Endothelial cell of umbilical vein (primary cell): ENCODE results near the gene PURB. TPM values are rescaled to one million over a fixed set of nuclear protein-coding genes. Genes with fewer than 3 reads are reported as not detected.

ENCODE experiments used
- BruUV-seq: library from RNA; stranded (reverse); fragments of 400-500 nt; replicated peaks from 2 replicates; lab custom pipeline; 2021; lab: Mats Ljungman, UMichigan
- CTCF ChIA-PET: fragments of 300-600, 350-600 bp; sonication (Branson Sonifier 250); formaldehyde crosslinking; loops from one replicate; lab custom pipeline; 2021; ENCODE audit warnings: antibody characterized with exemption, inconsistent platforms; lab: Charles Lee
- POLR2A ChIA-PET: fragments of 300-600, 350-600 bp; sonication (Branson Sonifier 250); formaldehyde crosslinking; loops from one replicate; lab custom pipeline; 2021; ENCODE audit warnings: antibody characterized with exemption, inconsistent platforms; lab: Charles Lee
- DNase-seq: peaks from one replicate; pipeline ENCODE4 v3.0.0-alpha.2; 2011; ENCODE audit warnings: low read depth, low spot score
- FAIRE-seq: peaks from 2 replicates; lab custom pipeline; 2011; peaks lifted over from hg19 to GRCh38; lab: Jason Lieb, UNC
- H2AFZ ChIP-seq: 2 replicates; pipeline ENCODE4 v1.6.0; 2012; ENCODE audit warnings: low read depth, low read length, control low read depth, inconsistent platforms
- H3K27ac ChIP-seq: 2 replicates; pipeline ENCODE4 v1.5.1; 2011; ENCODE audit warnings: low read depth, mild to moderate bottlenecking, control low read depth, low read length, moderate library complexity; ENCODE audit not compliant: insufficient read depth
- H3K27me3 ChIP-seq, 2 experiments: 2 replicates each; pipeline versions ENCODE4 v1.6.0 to v1.6.1; 2011; ENCODE audit warnings: low read length in 2 of 2, mixed read lengths in 1 of 2; ENCODE audit not compliant: control insufficient read depth in 2 of 2, insufficient read depth in 2 of 2
- H3K36me3 ChIP-seq, 2 experiments: 2 replicates in 1 of 2; 3 replicates in 1 of 2; pipeline ENCODE4 v1.5.1; 2011; ENCODE audit warnings: low read length in 2 of 2, mild to moderate bottlenecking in 1 of 2, moderate library complexity in 1 of 2; ENCODE audit not compliant: control insufficient read depth in 2 of 2, insufficient read depth in 2 of 2; ENCODE audit errors: extremely low read depth in 1 of 2
- H3K4me1 ChIP-seq: 3 replicates; pipeline ENCODE4 v1.5.1; 2011; ENCODE audit warnings: mild to moderate bottlenecking, low read length; ENCODE audit not compliant: control insufficient read depth, insufficient read depth; ENCODE audit errors: extremely low read depth
- H3K4me2 ChIP-seq: 2 replicates; pipeline ENCODE4 v1.6.1; 2011; ENCODE audit warnings: low read length, control low read depth, mixed read lengths; ENCODE audit not compliant: insufficient read depth
- H3K4me3 ChIP-seq, 3 experiments: fragments of 200-600 bp in 1 of 3; sonication (generic), shearing (Covaris generic) in 1 of 3; replicated peaks in 1 of 3; 2 replicates each; pipeline ENCODE4 v1.5.1; 2011 to 2016; ENCODE audit warnings: control low read depth in 3 of 3, low read length in 3 of 3, mild to moderate bottlenecking in 2 of 3, inconsistent platforms in 1 of 3, low read depth in 1 of 3, moderate library complexity in 1 of 3; ENCODE audit not compliant: insufficient read depth in 1 of 3
- H3K79me2 ChIP-seq: 2 replicates; pipeline ENCODE4 v1.6.0; 2012; ENCODE audit warnings: low read length, inconsistent platforms; ENCODE audit not compliant: control insufficient read depth, insufficient read depth
- H3K9ac ChIP-seq: replicated peaks from 2 replicates; pipeline ENCODE3; 2011; ENCODE audit warnings: low read length, control low read depth; ENCODE audit not compliant: insufficient read depth; ENCODE audit errors: extremely low read depth
- H3K9me1 ChIP-seq: replicated peaks from 3 replicates; pipeline ENCODE4 v1.6.0; 2011; ENCODE audit warnings: mild to moderate bottlenecking, low read length; ENCODE audit not compliant: control insufficient read depth, insufficient read depth; ENCODE audit errors: extremely low read depth
- H3K9me3 ChIP-seq: replicated peaks from 2 replicates; pipeline ENCODE4 v1.5.1; 2012; ENCODE audit warnings: low read length, inconsistent platforms; ENCODE audit not compliant: control insufficient read depth, insufficient read depth
- H4K20me1 ChIP-seq: replicated peaks from 2 replicates; pipeline ENCODE3; 2011; ENCODE audit warnings: mild to moderate bottlenecking, low read length; ENCODE audit not compliant: control insufficient read depth, insufficient read depth; ENCODE audit errors: extremely low read depth
- GATA2 ChIP-seq: IDR thresholded peaks from 2 replicates; pipeline ENCODE4 v1.7.0; 2011; ENCODE audit warnings: low read depth, mild to moderate bottlenecking, moderate library complexity, mixed read lengths, low read length; ENCODE audit not compliant: insufficient read length, insufficient read depth
- MYC ChIP-seq: IDR thresholded peaks from one replicate; pipeline ENCODE4 v1.6.1; 2011; ENCODE audit warnings: mild to moderate bottlenecking, low read depth, low read length
- POLR2A ChIP-seq: IDR thresholded peaks from 2 replicates; pipeline ENCODE4 v1.6.1; 2012; ENCODE audit warnings: low read depth, mild to moderate bottlenecking, control low read depth, low read length
- dilution Hi-C: fragments of 300-500 bp; cut with MboI; formaldehyde crosslinking; loops from one replicate; pipeline ENCODE4 v1.15.0; 2019; ENCODE audit warnings: low sequenced_read_pairs; ENCODE audit not compliant: extremely low pct_ligation_motif_present
- intact Hi-C: fragments of 100-400 bp; cut with micrococcal nuclease; formaldehyde crosslinking; loops from one replicate; pipeline ENCODE4 v1.10.0; 2022
- polyA plus RNA-seq, 4 experiments: library from polyadenylated mRNA; depleted of rRNA in 3 of 4; stranded (reverse) in 3 of 4; unstranded in 1 of 4; fragments of >200 nt; gene quantifications; 2 replicates each; pipeline versions ENCODE4 v1.2.1 to v1.2.3, GENCODE V29; 2011 to 2012; ENCODE audit warnings: missing spikeins in 1 of 4
- total RNA-seq: library from RNA; stranded (reverse); gene quantifications from 2 replicates; pipeline ENCODE4 v1.2.3, GENCODE V29; 2021
- TF ChIP-seq, protein P1 (sequence below): IDR thresholded peaks from 2 replicates; pipeline ENCODE4 v1.6.1; 2011; ENCODE audit not compliant: insufficient read depth, insufficient read length
- TF ChIP-seq, protein P2 (sequence below), 2 donors: IDR thresholded peaks; 1 replicate in 1 of 2; 2 replicates in 1 of 2; pipeline ENCODE4 v1.5.1; 2011; ENCODE audit warnings: low read length in 2 of 2, mild to moderate bottlenecking in 2 of 2, moderate library complexity in 2 of 2, control low read depth in 1 of 2, inconsistent platforms in 1 of 2, low read depth in 1 of 2; ENCODE audit not compliant: insufficient read depth in 1 of 2; ENCODE audit errors: extremely low read depth in 1 of 2

Gene PURB
- total and polyA plus RNA-seq, 2 donors (not counting 3 experiments of a cell fraction or from before 2014, with no cell fraction given): 2.7 to 25.5 TPM

DNA sequence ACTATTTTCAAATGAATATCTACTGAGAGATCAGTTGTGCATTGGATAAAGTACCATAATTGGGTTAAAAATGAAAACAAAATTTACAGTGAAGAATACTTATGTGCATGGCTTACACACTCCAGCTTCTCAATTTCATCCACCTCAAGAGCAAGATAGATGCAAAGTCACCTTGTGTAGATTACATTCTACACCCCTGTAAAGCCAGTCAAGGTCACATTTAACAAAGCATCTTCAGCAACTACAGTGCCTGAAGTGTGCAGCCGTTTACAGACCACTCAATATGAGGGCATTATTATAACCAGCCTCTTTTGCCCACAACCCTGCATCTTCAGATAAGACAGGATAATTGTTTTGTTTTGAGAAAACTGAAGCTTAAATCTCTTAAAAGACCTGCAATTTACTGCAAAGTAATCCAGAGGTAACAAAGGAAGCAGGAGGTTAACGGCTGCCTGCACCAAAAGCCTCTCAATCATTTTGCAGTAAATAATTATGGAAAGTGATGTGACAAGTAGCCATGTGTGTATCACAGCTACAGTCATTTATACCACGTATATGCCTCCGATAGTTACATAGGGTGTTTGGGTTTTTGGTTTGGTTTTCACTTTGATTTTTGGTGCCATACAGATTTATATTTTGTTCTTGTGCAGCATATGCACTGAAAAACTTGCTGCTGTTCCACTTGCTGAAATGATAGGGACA, 4.9 kb downstream of the PURB start:
- Histone ChIP-seq H3K27ac (peak overlapping the region; percentile 42), H3K4me1 (peaks cover 44% of the 10 kb centered on the region), H2AFZ (no peak overlapping the region), H3K4me3 (peak overlapping the region; percentile 4 to 78 (median 8)), H3K79me2 (peaks cover 66% of the 10 kb centered on the region), H3K9ac (peak overlapping the region; percentile 58), H3K9me3 (no peaks in the 10 kb centered on the region), H4K20me1 (peaks cover 13% of the 10 kb centered on the region), H3K4me2 (peak overlapping the region; percentile 89), H3K9me1 (no peaks in the 10 kb centered on the region), H3K27me3 (no peaks in the 10 kb centered on the region), H3K36me3 (peaks cover 0 to 2% of the 10 kb centered on the region in 2 experiments)
- POLR2A ChIA-PET: interaction anchor here (0.7 to 2.3 kb wide), 2 partner anchors 13 to 265 kb away, joined by 3 to 10 read pairs; no protein-coding TSS in a partner anchor
- dilution Hi-C loops (no loop called here), intact Hi-C loops (no loop called here)
- DNase-seq: peak; percentile 6
- TF ChIP-seq POLR2A (no peak), MYC (no peak), GATA2 (no peak)
- TF ChIP-seq, protein P1, sequence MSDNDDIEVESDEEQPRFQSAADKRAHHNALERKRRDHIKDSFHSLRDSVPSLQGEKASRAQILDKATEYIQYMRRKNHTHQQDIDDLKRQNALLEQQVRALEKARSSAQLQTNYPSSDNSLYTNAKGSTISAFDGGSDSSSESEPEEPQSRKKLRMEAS: no peak
- TF ChIP-seq, protein P2, sequence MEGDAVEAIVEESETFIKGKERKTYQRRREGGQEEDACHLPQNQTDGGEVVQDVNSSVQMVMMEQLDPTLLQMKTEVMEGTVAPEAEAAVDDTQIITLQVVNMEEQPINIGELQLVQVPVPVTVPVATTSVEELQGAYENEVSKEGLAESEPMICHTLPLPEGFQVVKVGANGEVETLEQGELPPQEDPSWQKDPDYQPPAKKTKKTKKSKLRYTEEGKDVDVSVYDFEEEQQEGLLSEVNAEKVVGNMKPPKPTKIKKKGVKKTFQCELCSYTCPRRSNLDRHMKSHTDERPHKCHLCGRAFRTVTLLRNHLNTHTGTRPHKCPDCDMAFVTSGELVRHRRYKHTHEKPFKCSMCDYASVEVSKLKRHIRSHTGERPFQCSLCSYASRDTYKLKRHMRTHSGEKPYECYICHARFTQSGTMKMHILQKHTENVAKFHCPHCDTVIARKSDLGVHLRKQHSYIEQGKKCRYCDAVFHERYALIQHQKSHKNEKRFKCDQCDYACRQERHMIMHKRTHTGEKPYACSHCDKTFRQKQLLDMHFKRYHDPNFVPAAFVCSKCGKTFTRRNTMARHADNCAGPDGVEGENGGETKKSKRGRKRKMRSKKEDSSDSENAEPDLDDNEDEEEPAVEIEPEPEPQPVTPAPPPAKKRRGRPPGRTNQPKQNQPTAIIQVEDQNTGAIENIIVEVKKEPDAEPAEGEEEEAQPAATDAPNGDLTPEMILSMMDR (IDR thresholded peaks at IDR 0.05; ENCODE audit: extremely low read depth in 1 of 2, insufficient read depth in 1 of 2, low read depth in 1 of 2, low read length in 2 of 2): no peak
- FAIRE-seq: no peak
- BruUV-seq: no TSS peak
- CTCF ChIA-PET: interaction anchor here (0.6 to 3.5 kb wide), 8 partner anchors 8 to 256 kb away, joined by 3 to 41 read pairs (median 5); partner anchors contain the start of gene H2AZ2
